Vagina (tissue), 2 donors: ENCODE results near the gene FAM25G. TPM values are rescaled to one million over a fixed set of nuclear protein-coding genes. Genes with fewer than 3 reads are reported as not detected.
"Not testable (repeated sequence)": the region's sequence is repeated elsewhere in the genome, so short reads cannot be mapped to it uniquely, and the experiment has no call there.

ENCODE experiments used
- DNase-seq, 2 donors: peaks; one replicate each; pipeline ENCODE4 v3.0.0-alpha.2; 2017; ENCODE audit errors: extremely low spot score in 2 of 2
- H3K27ac ChIP-seq: fragments of 200-600 bp; sonication (generic); one replicate; pipeline ENCODE4 v1.5.1; 2019
- H3K27me3 ChIP-seq: fragments of 200-600 bp; sonication (generic); one replicate; pipeline ENCODE4 v1.5.1; 2019
- H3K36me3 ChIP-seq, 2 donors: fragments of 200-600 bp; sonication (generic); one replicate each; pipeline ENCODE4 v1.5.1; 2017 to 2019
- H3K4me1 ChIP-seq: fragments of 200-600 bp; sonication (generic); one replicate; pipeline ENCODE4 v1.5.1; 2019
- H3K4me3 ChIP-seq, 2 donors: fragments of 200-600 bp; sonication (generic); 1 replicate in 1 of 2; 2 replicates in 1 of 2; pipeline ENCODE4 v1.5.1; 2016 to 2019
- H3K9me3 ChIP-seq: fragments of 200-600 bp; sonication (generic); one replicate; pipeline ENCODE4 v1.5.1; 2019
- CTCF ChIP-seq, 3 experiments: fragments of 450-650 bp in 2 of 3; fragments of 200-600 bp in 1 of 3; sonication (generic) in 1 of 3; IDR thresholded peaks; one replicate each; pipeline ENCODE4 v1.5.1; 2017 to 2019; ENCODE audit warnings: antibody characterized with exemption in 3 of 3, mild to moderate bottlenecking in 2 of 3, moderate library complexity in 2 of 3
- POLR2A ChIP-seq, 2 donors: fragments of 450-650 bp; IDR thresholded peaks; one replicate each; pipeline ENCODE4 v1.6.1; 2017; ENCODE audit warnings: antibody characterized with exemption in 2 of 2, mild to moderate bottlenecking in 2 of 2, moderate library complexity in 2 of 2
- POLR2AphosphoS5 ChIP-seq, 2 donors: sonication (generic); formaldehyde crosslinking; IDR thresholded peaks; one replicate each; pipeline ENCODE4 v1.9.0; 2017; ENCODE audit warnings: antibody characterized with exemption in 2 of 2, mild to moderate bottlenecking in 2 of 2, low read depth in 1 of 2; ENCODE audit not compliant: insufficient read depth in 1 of 2
- intact Hi-C: fragments of 100-400 bp; cut with DNase I; formaldehyde crosslinking; loops from one replicate; pipeline ENCODE4 v1.15.1; 2023
- total RNA-seq: library from RNA; depleted of rRNA; stranded (reverse); fragments of >200 nt; gene quantifications from one replicate; pipeline ENCODE4 v1.2.3, GENCODE V29; 2016

Gene FAM25G
- total RNA-seq, 1 donor from 2014 or later = not detected

GRCh38 chr10:47456079-47456785 is 35.3 kb downstream of the FAM25G start:
- Histone ChIP-seq H3K27ac (no peak overlapping the region), H3K4me1 (no peaks in the 10 kb centered on the region), H3K36me3 (no peaks in the 10 kb centered on the region), H3K9me3 (no peaks in the 10 kb centered on the region), H3K4me3 (no peak overlapping the region), H3K27me3 (no peaks in the 10 kb centered on the region)
- peak in 1 of 2 donors; percentile 49 for DNase-seq
- TF ChIP-seq POLR2AphosphoS5 (IDR thresholded peaks at IDR 0.05; ENCODE audit: insufficient read depth in 1 of 2, low read depth in 1 of 2) (no peak), CTCF (IDR thresholded peaks at IDR 0.05) (no peak), POLR2A (IDR thresholded peaks at IDR 0.05) (no peak)
- intact Hi-C loops = no loop called here

GRCh38 chr10:47455350-47456078 is 36.0 kb downstream of the FAM25G start:
- H3K4me1 ChIP-seq, H3K4me3 ChIP-seq, H3K36me3 ChIP-seq, H3K27me3 ChIP-seq, H3K9me3 ChIP-seq, intact Hi-C loops, H3K27ac ChIP-seq: not testable (repeated sequence)
- DNase-seq = peak in 1 of 2 donors; percentile 72

- no peaks in the 10 kb centered on the region for H3K9me3 ChIP-seq
- no peaks in the 10 kb centered on the region for H3K4me1 ChIP-seq
- DNase-seq = peak in 1 of 2 donors; percentile 64
- intact Hi-C loops = no loop called here
- no peak overlapping the region for H3K27ac ChIP-seq
- no peak overlapping the region for H3K4me3 ChIP-seq
- no peaks in the 10 kb centered on the region for H3K27me3 ChIP-seq
- H3K36me3 ChIP-seq = no peaks in the 10 kb centered on the region
- TF ChIP-seq POLR2A (IDR thresholded peaks at IDR 0.05) (no peak), POLR2AphosphoS5 (IDR thresholded peaks at IDR 0.05; ENCODE audit: insufficient read depth in 1 of 2, low read depth in 1 of 2) (no peak), CTCF (IDR thresholded peaks at IDR 0.05) (no peak)
Observed at GRCh38 chr10:47454780-47455058, 36.8 kb downstream of the FAM25G start.

GRCh38 chr10:47454008-47454779 is 37.3 kb downstream of the FAM25G start:
- Histone ChIP-seq H3K27me3 (no peaks in the 10 kb centered on the region), H3K27ac (no peak overlapping the region), H3K4me1 (no peaks in the 10 kb centered on the region), H3K9me3 (no peaks in the 10 kb centered on the region), H3K4me3 (no peak overlapping the region), H3K36me3 (no peaks in the 10 kb centered on the region)
- intact Hi-C loops = no loop called here
- DNase-seq = peak; percentile 81 to 94
- TF ChIP-seq CTCF (IDR thresholded peaks at IDR 0.05) (no peak), POLR2AphosphoS5 (IDR thresholded peaks at IDR 0.05; ENCODE audit: insufficient read depth in 1 of 2, low read depth in 1 of 2) (no peak), POLR2A (IDR thresholded peaks at IDR 0.05) (no peak)

GRCh38 chr10:47453141-47454007 is 38.1 kb downstream of the FAM25G start:
- intact Hi-C loops = no loop called here
- Histone ChIP-seq H3K36me3 (no peaks in the 10 kb centered on the region), H3K9me3 (no peaks in the 10 kb centered on the region), H3K4me1 (no peaks in the 10 kb centered on the region), H3K27ac (no peak overlapping the region), H3K27me3 (no peaks in the 10 kb centered on the region), H3K4me3 (no peak overlapping the region)
- peak in 1 of 2 donors; percentile 64 for DNase-seq
- no peak for TF ChIP-seq POLR2A (IDR thresholded peaks at IDR 0.05)
